ENCODE measurements around the gene UTS2B. TPM values are rescaled to one million over a fixed set of nuclear protein-coding genes. Genes with fewer than 3 reads are reported as not detected.

UTS2B gene
- total and polyA plus RNA-seq, 10 of the 15 experiments (the other 5 are each of a cell fraction or from before 2014, with no cell fraction given): 0.15 to 0.72 (median 0.44) TPM

- Histone ChIP-seq H3K79me2 (ENCODE audit: control insufficient read depth, insufficient read depth, low read length) (no peaks in the 10 kb centered on the region), H3K27me3 (replicated peaks in 1 of 2; ENCODE audit: control insufficient read depth in 2 of 2, insufficient read depth in 2 of 2, low read length in 1 of 2) (no peaks in the 10 kb centered on the region), H4K20me1 (ENCODE audit: control insufficient read depth, insufficient read depth) (no peaks in the 10 kb centered on the region), H3K9me3 (replicated peaks; ENCODE audit: control insufficient read depth, insufficient read depth, low read length) (no peaks in the 10 kb centered on the region), H2AFZ (ENCODE audit: control insufficient read depth, low read depth, low read length) (no peak overlapping the region), H3K27ac (ENCODE audit: control insufficient read depth, insufficient read depth) (no peak overlapping the region), H3K4me1 (ENCODE audit: control insufficient read depth, insufficient read depth, low read length) (peaks cover 4% of the 10 kb centered on the region), H3K4me3 (no peak overlapping the region), H3K36me3 (ENCODE audit: control insufficient read depth in 2 of 2, insufficient read depth in 2 of 2, low read length in 1 of 2) (no peaks in the 10 kb centered on the region), H3K4me2 (ENCODE audit: control insufficient read depth, insufficient read depth) (no peak overlapping the region), H3K9ac (ENCODE audit: control insufficient read depth, insufficient read depth, low read length) (no peak overlapping the region)
- intact Hi-C loops (cut with micrococcal nuclease; ENCODE audit: unreplicated experiment) (no loop called here), in situ Hi-C loops (cut with MboI) (no loop called here)
- BruUV-seq (replicated peaks): no TSS peak
- DNase-seq (ENCODE audit: low read depth, low spot score): no peak
- ChIA-PET RAD21 (ENCODE audit: unreplicated experiment) (no interaction called here), SMC1A (ENCODE audit: uncharacterized antibody, unreplicated experiment) (interaction anchor here (0.6 to 1.0 kb wide), 2 partner anchors 16 to 20 kb away, joined by 3 read pairs; no protein-coding TSS in a partner anchor), CTCF (no interaction called here), POLR2A (no interaction called here)
- no peak for ATAC-seq
- no peak for FAIRE-seq
- WGBS (ENCODE audit: insufficient coverage, insufficient replicate concordance, low lambda C conversion rate, missing lambda C conversion rate): 96% methylated on average over 4 of the region's 4 CpGs
- TF ChIP-seq CHD2 (IDR thresholded peaks at IDR 0.05; ENCODE audit: borderline replicate concordance, low read depth, low read length) (no peak), POLR2A (IDR thresholded peaks at IDR 0.05; ENCODE audit: low read depth, low read length) (no peak)
Measured at GRCh38 chr3:191306428-191306827, 23.9 kb downstream of the UTS2B start.

- in situ Hi-C loops (cut with MboI) (no loop called here), intact Hi-C loops (cut with micrococcal nuclease; ENCODE audit: unreplicated experiment) (no loop called here)
- ChIA-PET RAD21 (ENCODE audit: unreplicated experiment) (no interaction called here), SMC1A (ENCODE audit: uncharacterized antibody, unreplicated experiment) (interaction anchor here (1.1 to 1.5 kb wide), 3 partner anchors 34 to 56 kb away, joined by 3 to 5 read pairs (median 3); no protein-coding TSS in a partner anchor), POLR2A (interaction anchor here (0.6 to 1.2 kb wide), 3 partner anchors 15 to 63 kb away, joined by 3 to 5 read pairs (median 3); no protein-coding TSS in a partner anchor), CTCF (interaction anchor here (1.5 to 1.7 kb wide), 2 partner anchors 12 to 14 kb away, joined by 3 to 4 read pairs; no protein-coding TSS in a partner anchor)
- H3K36me3 ChIP-seq (ENCODE audit: control insufficient read depth in 2 of 2, insufficient read depth in 2 of 2, low read length in 1 of 2): no peaks in the 10 kb centered on the region
- H2AFZ ChIP-seq (ENCODE audit: control insufficient read depth, low read depth, low read length): no peak overlapping the region
- no peak for FAIRE-seq
- no peak overlapping the region for H3K9ac ChIP-seq (ENCODE audit: control insufficient read depth, insufficient read depth, low read length)
- H3K79me2 ChIP-seq (ENCODE audit: control insufficient read depth, insufficient read depth, low read length): no peaks in the 10 kb centered on the region
- H3K9me3 ChIP-seq (replicated peaks; ENCODE audit: control insufficient read depth, insufficient read depth, low read length): no peaks in the 10 kb centered on the region
- 75% methylated on average over 3 of the region's 3 CpGs for WGBS (ENCODE audit: insufficient coverage, insufficient replicate concordance, low lambda C conversion rate, missing lambda C conversion rate)
- no peaks in the 10 kb centered on the region for H4K20me1 ChIP-seq (ENCODE audit: control insufficient read depth, insufficient read depth)
- peaks cover 25% of the 10 kb centered on the region for H3K4me1 ChIP-seq (ENCODE audit: control insufficient read depth, insufficient read depth, low read length)
- no peaks in the 10 kb centered on the region for H3K27me3 ChIP-seq (replicated peaks in 1 of 2; ENCODE audit: control insufficient read depth in 2 of 2, insufficient read depth in 2 of 2, low read length in 1 of 2)
- no peak for DNase-seq (ENCODE audit: low read depth, low spot score)
- no peak for ATAC-seq
- no TSS peak for BruUV-seq (replicated peaks)
- H3K4me3 ChIP-seq: no peak overlapping the region
- H3K4me2 ChIP-seq (ENCODE audit: control insufficient read depth, insufficient read depth): no peak overlapping the region
- no peak overlapping the region for H3K27ac ChIP-seq (ENCODE audit: control insufficient read depth, insufficient read depth)
- TF ChIP-seq ZBTB4 (CRISPR knock-in tag; IDR thresholded peaks at IDR 0.05) (no peak), LARP7 (IDR thresholded peaks at IDR 0.05) (no peak), RELA (IDR thresholded peaks at IDR 0.05; ENCODE audit: borderline replicate concordance, partially characterized antibody) (no peak), FOXK2 (IDR thresholded peaks at IDR 0.05) (no peak), SREBF2 (IDR thresholded peaks at IDR 0.05; ENCODE audit: low read length) (no peak), CTCF (IDR thresholded peaks at IDR 0.05 in 2 of 3, conservative IDR thresholded peaks at IDR 0.05 in 1 of 3; ENCODE audit: control insufficient read depth in 2 of 3, extremely low read depth in 1 of 3, insufficient read depth in 1 of 3, low read depth in 3 of 3, low read length in 3 of 3) (no peak), EZH2 (IDR thresholded peaks at IDR 0.05; ENCODE audit: borderline replicate concordance, control insufficient read depth, low read depth, low read length) (no peak), RUNX3 (IDR thresholded peaks at IDR 0.05; ENCODE audit: low read length) (no peak)
Measured at GRCh38 chr3:191303596-191303995, 26.7 kb downstream of the UTS2B start.
